Measurements from ENCODE around the gene DAPK2.

The DAPK2 gene

DNA sequence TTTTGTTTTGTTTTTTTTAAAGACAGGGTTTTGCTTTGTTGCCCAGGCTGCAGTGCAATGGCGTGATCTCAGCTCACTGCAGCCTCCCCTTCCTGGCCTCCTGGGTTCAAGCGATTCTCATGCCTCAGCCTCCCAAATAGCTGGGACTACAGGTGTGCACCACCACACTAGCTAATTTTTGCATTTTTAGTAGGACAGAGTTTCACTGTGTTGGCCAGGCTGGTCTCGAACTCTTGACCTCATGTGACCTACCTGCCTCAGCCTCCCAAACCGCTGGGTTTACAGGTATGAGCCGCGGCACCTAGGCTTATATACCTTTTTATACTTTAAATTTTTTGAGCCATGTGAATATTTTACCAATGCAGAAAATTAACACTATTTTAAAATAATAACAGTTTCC is 155.7 kb downstream of the DAPK2 start:
- DNase-seq, result no peak
- Histone ChIP-seq H3K27ac (no peak overlapping the region), H3K9me3 (ENCODE audit: severe bottlenecking) (no peaks in the 10 kb centered on the region), H3K36me3 (no peaks in the 10 kb centered on the region), H3K4me3 (ENCODE audit: low read depth, low read length) (no peak overlapping the region), H3K27me3 (ENCODE audit: insufficient read depth, low read depth, severe bottlenecking) (no peaks in the 10 kb centered on the region)
- TF ChIP-seq, protein P1, sequence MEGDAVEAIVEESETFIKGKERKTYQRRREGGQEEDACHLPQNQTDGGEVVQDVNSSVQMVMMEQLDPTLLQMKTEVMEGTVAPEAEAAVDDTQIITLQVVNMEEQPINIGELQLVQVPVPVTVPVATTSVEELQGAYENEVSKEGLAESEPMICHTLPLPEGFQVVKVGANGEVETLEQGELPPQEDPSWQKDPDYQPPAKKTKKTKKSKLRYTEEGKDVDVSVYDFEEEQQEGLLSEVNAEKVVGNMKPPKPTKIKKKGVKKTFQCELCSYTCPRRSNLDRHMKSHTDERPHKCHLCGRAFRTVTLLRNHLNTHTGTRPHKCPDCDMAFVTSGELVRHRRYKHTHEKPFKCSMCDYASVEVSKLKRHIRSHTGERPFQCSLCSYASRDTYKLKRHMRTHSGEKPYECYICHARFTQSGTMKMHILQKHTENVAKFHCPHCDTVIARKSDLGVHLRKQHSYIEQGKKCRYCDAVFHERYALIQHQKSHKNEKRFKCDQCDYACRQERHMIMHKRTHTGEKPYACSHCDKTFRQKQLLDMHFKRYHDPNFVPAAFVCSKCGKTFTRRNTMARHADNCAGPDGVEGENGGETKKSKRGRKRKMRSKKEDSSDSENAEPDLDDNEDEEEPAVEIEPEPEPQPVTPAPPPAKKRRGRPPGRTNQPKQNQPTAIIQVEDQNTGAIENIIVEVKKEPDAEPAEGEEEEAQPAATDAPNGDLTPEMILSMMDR (IDR thresholded peaks at IDR 0.05; ENCODE audit: low read depth, low read length), result no peak

DNA sequence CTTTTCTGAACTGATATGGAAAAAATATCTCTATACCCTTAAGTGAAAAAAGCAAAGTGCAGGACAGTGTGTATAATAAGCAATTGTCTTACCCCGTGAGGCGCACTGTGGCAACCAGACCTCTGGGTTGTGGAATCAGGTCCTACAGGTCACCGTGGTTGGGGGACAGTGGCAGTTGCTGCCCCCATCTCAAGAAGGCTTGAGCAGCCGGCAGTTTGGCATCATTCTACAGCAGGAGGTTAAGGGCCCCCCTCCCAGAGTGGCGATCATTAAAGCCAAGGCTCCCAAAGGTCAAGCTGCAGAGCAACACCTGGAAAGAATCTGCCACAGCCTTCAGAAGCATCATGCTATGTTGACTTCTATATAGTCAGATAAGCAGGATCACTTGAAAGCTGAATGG is 156.5 kb downstream of the DAPK2 start:
- TF ChIP-seq, protein P1 (IDR thresholded peaks at IDR 0.05; ENCODE audit: low read depth, low read length), result no peak
- Histone ChIP-seq H3K36me3 (no peaks in the 10 kb centered on the region), H3K9me3 (ENCODE audit: severe bottlenecking) (no peaks in the 10 kb centered on the region), H3K27me3 (ENCODE audit: insufficient read depth, low read depth, severe bottlenecking) (no peaks in the 10 kb centered on the region), H3K27ac (no peak overlapping the region), H3K4me3 (ENCODE audit: low read depth, low read length) (no peak overlapping the region)
- no peak for DNase-seq

DNA sequence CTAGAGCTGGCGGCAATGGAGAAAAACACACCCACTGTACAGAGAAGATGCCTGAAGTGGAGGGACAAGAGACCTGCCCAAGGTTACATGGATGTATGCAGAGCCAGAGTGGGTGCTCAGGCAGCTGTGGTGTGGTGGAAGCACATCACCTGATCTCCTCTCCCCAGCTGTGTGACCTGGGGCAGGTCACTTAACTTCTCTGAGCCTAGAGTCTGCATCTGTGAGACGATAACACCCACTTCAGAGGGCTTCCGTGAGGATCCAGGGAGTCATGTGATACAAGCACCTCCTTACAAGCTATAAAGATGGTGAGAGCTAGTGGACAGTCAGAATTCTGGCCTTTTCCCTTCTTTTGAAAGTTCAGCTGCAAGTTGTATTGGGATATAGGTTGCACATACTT is 157.5 kb downstream of the DAPK2 start:
- H3K9me3 ChIP-seq (ENCODE audit: severe bottlenecking), result no peaks in the 10 kb centered on the region
- no peak overlapping the region for H3K4me3 ChIP-seq (ENCODE audit: low read depth, low read length)
- no peaks in the 10 kb centered on the region for H3K36me3 ChIP-seq
- DNase-seq, result no peak
- no peaks in the 10 kb centered on the region for H3K27me3 ChIP-seq (ENCODE audit: insufficient read depth, low read depth, severe bottlenecking)
- H3K27ac ChIP-seq, result no peak overlapping the region
- TF ChIP-seq, protein P1 (IDR thresholded peaks at IDR 0.05; ENCODE audit: low read depth, low read length), result no peak

DNA sequence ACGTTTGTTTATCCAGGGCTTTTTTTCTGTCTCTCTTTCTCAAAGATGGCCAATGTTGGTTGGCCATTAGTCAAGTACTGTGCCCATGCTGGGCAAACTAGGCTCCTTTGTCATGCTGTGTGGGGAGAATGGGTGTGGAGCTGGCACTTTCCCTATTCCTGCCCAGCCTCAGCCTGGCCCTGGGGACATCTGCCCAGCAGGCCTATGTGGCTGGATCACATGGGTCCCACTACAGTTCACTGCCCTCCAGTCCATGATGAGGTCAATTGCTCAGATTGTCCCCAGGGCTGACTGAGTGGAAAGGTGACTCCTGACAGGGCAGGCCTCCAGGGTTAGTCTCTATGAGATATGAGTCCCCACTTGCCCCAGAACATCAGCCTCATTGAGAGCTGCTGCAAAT is 158.1 kb downstream of the DAPK2 start:
- Histone ChIP-seq H3K27me3 (ENCODE audit: insufficient read depth, low read depth, severe bottlenecking) (no peaks in the 10 kb centered on the region), H3K36me3 (no peaks in the 10 kb centered on the region), H3K4me3 (ENCODE audit: low read depth, low read length) (no peak overlapping the region), H3K27ac (no peak overlapping the region), H3K9me3 (ENCODE audit: severe bottlenecking) (no peaks in the 10 kb centered on the region)
- DNase-seq, result no peak
- TF ChIP-seq, protein P1 (IDR thresholded peaks at IDR 0.05; ENCODE audit: low read depth, low read length), result no peak

DNA sequence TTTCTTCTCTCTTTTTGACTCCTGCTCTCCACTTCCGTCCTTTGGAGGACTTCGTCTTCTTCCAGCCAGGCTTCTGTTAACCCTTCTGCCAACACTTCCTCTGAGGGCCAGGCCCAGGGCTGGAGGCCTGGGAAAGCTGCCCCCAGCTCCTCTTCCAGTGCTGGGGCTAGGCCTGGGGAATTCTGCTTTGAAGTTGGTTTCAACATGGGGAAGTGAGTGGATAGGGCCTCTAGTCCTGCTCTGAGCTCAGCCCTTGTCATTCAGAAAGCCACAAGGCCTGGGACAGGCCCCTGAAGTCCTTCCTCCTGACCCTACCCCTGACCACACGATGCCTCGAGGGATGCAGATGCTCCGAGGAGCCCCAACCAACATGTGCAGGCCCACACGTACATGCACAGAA is 158.7 kb downstream of the DAPK2 start:
- Histone ChIP-seq H3K27me3 (ENCODE audit: insufficient read depth, low read depth, severe bottlenecking) (no peaks in the 10 kb centered on the region), H3K27ac (no peak overlapping the region), H3K36me3 (no peaks in the 10 kb centered on the region), H3K4me3 (ENCODE audit: low read depth, low read length) (no peak overlapping the region), H3K9me3 (ENCODE audit: severe bottlenecking) (no peaks in the 10 kb centered on the region)
- TF ChIP-seq, protein P1 (IDR thresholded peaks at IDR 0.05; ENCODE audit: low read depth, low read length), result no peak
- DNase-seq, result no peak

DNA sequence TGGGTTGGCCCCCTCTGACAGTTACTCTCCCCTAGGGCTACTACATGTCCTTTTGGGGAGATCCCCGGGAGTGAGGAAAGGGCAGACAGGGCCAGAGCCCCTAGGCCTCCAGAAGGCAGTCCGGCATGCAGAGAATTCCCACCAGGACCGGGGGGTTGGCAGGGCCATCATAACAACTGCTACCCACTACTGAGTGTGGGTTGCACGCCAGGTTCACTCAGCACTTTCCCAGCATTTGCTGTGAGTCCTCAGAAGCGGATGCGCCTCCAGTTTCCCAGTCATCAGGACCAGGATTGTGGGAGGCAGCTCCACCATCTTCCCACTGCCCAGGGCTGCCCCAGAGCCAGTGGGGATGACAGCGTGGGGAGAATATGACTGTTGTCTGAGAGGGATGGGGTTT is 161.3 kb downstream of the DAPK2 start:
- H3K27ac ChIP-seq, result no peak overlapping the region
- no peaks in the 10 kb centered on the region for H3K9me3 ChIP-seq (ENCODE audit: severe bottlenecking)
- H3K36me3 ChIP-seq, result no peaks in the 10 kb centered on the region
- TF ChIP-seq, protein P1 (IDR thresholded peaks at IDR 0.05; ENCODE audit: low read depth, low read length), result no peak
- no peak for DNase-seq
- no peak overlapping the region for H3K4me3 ChIP-seq (ENCODE audit: low read depth, low read length)
- H3K27me3 ChIP-seq (ENCODE audit: insufficient read depth, low read depth, severe bottlenecking), result no peaks in the 10 kb centered on the region

Data from WERI-Rb-1 (cell line).